ENCODE data around the gene CLEC4M.
"Not testable (repeated sequence)": the region's sequence is repeated elsewhere in the genome, so short reads cannot be mapped to it uniquely, and the experiment has no call there.

CLEC4M gene

DNA sequence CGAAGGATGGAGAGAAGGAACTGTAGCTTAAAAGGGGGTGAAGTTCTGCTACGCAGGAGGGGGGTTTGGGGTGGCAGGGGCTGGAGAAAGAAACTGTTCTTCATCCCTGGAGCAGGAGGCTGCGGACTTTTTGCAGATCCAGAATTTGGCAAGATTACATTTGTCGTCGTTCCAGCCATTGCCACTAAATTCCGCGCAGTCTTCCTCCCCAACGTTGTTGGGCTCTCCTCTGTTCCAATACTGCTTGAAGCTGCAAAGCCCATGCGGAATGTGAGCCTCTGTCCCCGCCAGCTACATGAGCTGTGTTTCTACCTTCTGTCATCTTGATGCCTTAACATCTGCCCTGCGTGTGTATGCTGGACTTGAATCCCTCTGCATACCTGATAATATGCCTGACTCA is 20.1 kb upstream of the CLEC4M start:
- DNase-seq: no peak

DNA sequence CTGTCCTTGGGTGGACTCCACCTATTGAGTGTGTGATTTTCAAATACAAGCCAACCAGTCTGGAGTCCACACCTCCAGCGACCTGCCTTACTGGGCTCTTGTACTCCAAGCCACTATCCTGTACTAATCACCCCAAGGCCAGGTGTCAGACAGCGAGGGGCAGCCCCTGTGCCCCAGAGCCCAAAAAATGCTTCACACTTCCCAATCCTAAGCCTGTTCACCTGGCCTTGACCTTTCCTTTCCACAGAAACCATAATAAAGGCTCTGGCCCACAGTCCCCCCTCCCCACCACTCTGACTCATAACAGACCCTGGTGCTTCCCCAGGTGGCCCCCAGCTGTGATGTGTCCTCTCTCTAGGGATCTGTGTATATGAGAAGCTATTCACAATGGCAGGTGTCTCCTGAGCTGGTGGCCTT is 19.6 kb upstream of the CLEC4M start:
- DNase-seq: no peak

DNA sequence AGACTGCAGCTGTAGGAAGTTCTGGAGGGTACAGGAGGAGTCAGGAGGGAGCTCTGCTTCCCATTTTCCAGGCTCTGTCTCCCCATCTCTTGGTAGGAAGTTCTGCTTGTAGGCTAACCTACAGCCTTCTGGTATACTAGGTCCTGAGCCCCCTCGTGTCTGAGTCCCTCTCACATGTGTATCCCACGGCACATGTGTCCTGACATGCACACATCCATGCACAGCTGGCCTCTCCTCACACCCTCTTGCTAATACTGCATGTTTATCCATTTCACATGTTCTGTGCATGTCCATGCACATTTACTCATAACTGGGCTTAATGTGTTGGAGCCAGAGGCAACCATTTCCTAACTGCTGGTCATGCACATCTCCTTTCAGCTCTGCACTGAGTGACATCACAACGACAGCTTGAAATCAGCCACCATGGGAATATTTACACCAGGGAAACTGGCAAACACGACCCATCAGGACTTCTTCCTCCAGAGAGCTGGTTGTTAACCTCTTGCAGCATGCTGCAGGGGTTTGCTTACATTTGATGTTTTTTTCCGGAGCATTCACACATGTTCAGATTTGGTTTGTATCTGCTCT is 18.8 kb upstream of the CLEC4M start:
- no peak for DNase-seq

DNA sequence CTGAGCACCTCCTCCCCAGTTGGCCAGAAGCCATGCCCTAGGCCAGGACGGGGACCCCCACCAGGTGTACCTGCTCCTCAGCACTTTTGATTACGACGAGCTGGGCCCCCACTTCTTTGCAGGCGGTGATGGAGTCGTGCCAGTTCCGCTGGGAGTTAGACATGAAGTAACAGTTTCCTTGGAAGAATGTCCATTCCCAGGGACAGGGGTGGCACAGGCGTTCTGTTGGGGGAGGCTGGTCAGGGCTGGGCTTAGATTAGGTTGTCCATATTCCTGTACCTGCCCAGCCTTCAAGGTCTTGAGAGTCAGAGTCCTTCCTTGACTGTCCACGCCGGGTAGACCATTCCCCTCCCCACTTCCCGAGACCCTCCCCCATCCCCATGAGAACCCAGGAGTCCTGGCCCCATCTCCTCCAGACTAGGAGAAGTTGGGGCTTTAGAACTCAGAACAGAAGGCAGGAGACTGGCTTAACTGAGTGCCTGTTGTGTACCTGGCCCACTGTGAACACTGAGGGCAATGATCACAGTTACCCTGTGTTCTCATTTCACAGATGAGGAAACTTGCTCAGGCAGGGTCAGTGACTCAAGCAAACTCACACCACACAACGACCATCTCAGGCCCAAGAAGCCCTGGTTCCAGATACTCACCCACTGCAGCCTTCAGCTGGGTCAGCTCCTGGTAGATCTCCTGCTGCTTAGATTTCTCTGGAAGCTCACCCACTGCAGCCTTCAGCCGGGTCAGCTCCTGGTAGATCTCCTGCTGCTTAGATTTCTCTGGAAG is 18.0 kb upstream of the CLEC4M start:
- no peak for DNase-seq

DNA sequence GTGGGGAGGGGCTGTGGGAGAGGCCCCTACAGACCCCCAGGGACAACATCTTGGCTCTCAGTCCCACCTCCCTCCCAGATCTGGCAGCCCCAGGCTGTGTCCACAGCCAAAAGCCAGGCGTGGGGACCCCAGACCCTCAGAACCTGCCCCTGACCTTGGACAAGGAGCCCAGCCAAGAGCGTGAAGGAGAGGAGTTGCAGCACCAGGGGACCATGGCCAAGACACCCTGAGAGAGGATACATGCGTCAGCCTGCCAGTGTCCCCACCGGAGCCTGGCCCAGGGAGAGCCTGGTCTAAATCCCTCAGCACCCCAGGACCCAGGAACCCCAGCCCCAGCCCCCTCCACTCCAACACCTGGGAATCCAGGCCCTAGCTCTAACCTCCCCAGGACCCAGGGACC is 16.7 kb upstream of the CLEC4M start:
- DNase-seq: not testable (repeated sequence)

DNA sequence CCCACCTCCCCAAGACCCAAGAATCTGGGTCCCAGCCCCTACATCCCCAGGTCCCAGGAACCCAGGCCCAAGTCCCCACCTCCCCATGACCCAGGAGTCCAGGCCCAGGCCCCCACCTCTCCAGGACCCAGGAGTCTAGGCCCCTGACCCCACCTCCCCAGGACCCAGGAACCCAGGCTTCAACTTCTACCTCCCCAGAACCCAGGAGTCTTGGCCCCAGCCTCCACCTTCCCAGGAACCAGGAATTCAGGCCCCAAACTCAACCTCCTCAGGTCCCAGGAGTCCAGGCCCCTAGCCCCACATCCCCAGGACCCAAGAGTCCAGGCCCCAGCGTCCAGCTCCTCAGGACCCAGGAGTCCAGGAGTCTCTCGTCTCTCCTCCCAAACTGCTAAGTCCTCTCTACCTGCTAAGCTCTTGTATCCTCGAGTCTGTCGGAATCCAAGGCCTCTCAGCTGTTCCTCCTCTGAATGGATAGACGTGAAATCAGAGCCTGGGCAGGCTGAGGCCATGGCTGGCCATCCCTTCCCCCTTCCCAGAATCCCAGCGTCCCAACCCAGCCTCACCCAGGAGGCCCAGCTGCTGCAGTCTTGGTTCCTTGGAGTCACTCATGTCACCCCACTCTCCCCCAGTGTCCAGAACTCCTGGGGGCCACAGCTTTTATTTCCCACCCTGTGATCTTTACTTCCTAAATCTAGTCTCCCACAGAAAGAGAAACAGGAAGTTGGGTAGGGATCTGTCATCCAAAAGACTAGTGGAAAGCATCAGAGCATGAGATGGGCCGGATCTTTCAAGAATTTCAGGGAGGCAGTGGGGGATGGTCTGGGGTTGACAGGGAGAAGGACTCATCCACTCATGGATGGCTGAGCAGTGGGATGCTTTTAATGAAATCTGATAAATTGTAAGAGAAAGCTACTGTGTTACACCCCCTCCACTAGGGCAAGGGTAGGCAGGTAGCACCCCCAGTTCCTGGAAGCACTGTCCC is 15.8 kb upstream of the CLEC4M start, which contains the start of gene CD209:
TSS of gene CD209 (minus strand) at position 632 of the 982 bp plus-strand sequence. CDS start at position 609, 23 bp downstream.
- DNase-seq: no peak

DNA sequence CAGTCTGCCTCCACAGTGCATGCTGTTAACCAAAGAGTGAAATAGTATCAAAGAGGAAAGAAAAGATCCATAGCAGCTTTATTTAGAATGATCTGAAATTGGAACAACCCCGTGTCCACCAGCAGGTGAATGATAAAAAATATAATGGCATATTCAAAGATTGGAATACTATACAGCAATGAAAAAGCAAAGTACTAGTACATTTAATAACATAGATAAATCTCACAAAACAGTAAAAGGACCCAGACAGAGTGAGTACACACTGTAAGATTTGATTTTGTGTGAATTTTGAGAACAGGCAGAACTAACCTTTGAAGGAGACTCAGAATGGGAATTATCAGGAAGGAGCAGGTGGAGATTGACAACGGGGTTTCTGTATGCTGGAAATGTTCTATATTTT is 14.9 kb upstream of the CLEC4M start:
- DNase-seq: no peak

DNA sequence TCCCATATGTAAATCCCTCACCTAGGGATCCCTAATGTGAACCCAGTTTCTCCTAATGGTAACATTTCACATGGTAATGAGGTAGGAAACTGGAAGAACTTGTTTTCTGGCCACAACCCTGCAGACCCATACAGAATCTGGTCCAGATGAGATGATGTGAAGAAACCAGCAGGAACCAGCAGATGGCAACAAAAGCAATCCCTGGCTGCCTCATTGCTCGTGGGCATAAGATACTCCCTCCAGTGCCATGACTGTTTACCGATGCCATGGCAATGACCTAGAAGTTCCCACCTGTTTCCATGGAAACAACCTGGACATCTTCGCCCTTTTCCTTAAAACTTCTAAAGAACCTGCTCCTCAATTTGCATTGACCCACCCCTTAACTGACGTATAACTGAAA is 14.3 kb upstream of the CLEC4M start:
- peak; percentile 14 for DNase-seq

DNA sequence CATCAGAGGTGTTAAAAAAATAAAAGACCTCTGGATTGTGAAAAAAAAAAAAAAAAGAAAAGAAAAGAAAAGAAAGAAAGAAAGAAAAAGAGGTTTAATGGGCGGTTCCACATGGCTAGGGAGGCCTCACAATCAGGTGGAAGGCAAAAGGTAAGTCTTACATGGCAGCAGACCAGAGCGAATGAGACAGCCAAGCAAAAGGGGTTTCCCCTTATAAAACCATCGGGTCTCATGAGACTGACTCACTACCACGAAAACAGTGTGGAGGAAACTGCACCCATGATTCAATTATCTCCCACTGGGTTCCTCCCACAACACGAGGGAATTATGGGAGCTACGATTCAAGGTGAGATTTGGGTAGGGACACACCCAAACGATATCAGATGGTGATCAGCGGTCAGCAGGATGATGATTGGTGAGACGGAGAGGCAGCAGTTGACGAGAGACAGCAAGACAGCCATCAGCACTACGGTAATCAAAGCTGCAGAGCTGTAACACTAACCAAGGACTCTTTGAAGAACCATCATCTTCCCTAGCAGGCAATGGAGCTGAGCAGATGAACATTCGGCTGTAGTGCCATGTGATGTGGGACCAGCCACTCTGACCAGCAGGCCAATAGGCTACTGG is 11.8 kb upstream of the CLEC4M start:
- no peak for DNase-seq

DNA sequence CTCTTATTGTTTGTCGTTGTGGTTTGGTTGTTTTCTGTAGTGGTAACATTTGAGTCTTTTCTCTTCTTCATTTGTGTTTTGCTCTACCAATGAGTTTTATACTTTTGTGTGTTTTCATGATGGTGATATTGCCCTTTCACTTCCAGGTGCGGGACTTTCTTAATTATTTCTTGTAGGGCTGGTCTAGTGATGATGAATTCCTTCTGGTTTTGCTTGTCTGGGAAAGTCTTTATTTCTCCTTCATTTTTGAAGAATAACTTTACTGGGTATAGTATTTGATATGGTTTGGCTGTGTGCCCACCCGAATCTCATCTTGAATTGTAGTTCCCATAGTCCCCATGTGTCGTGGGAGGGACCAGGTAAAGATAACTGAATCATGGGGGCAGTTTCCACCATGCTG is 6.8 kb upstream of the CLEC4M start:
- DNase-seq: no peak

DNA sequence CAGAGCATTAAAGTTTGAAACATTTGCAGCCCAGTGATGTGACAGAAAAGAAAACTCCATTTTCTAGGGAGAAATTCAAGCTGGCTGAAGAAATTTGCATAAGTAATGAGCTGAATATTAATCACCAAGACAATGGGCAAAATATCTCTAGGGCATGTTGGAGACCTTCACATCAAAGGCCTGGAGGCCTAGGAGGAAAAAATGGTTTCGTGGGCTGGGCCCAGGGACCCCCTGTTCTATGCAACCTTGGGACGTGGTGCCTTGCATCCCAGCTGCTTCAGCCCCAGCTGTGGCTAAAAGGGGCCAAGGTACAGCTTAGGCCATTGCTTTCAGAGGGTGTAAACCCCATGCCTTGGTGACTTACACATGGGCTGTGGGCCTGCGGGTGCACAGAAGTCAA is 5.7 kb upstream of the CLEC4M start:
- no peak for DNase-seq

DNA sequence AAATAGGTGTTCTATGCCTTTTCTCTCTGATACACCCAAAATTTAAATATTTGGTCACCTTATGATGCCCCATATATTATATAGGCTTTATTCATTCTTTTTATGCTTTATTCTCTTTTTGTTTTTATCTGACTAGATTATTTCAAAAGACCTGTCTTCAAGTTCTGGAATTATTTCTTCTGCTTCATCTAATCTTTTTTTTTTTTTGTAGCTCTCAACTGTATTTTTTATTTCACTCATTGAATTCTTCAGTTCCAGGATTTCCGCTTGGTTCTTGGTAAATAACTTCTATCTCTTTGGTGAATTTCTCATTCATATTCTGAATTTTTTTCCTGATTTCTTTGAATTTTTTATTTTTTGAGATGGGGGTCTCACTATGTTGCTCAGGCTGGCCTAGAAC is 3.9 kb upstream of the CLEC4M start:
- DNase-seq: no peak

DNA sequence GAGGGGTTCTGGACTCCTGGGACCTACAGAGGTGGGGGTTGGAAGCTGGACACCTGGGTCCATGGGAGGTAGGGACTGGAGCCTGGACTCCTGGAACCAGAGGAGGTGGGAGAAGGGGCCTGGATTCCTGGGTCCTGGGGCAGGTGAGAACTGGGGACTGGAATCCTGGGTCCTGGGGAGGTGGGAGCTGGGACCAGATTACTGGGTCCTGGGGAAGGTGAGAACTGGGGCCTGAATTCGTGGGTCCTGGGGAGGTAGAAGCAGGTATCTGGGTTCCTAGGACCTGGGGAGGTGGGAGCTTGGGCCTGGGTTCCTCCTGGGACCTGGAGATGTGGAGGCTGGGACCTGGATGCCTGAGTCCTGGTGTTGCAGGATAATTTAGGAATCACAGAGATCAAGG is 653 bp downstream of the CLEC4M start:
- no peak for DNase-seq

DNA sequence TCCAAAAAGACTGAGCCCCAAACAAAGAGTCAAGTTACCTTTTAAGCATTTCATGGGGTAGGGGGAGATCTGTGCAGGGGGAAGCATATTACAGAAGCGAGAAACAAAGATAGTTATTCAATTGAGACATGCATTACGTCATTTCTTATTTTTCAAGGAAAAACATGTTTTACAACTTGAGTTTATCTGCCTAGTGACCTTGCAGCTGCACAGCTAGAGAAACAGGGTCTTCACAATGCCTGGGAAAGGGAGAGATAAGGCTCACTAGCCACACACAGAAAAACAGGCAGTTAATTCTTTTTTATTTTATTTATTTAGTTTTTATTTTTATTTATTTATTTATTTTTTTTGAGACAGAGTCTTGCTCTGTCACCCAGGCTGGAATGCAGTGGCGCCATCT is 1.1 kb downstream of the CLEC4M start:
- DNase-seq: not testable (repeated sequence)

DNA sequence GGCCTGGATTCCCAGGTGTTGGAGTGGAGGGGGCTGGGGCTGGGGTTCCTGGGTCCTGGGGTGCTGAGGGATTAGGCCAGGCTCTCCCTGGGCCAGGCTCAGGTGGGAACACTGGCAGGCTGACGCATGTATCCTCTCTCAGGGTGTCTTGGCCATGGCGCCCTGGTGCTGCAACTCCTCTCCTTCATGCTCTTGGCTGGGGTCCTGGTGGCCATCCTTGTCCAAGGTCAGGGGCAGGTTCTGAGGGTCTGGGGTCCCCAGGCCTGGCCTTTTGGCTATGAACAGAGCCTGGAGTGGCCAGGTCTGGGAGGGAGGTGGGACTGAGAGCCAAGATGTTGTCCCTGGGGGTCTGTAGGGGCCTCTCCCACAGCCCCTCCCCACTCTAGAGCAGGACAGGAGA is 2.0 kb downstream of the CLEC4M start:
- not testable (repeated sequence) for DNase-seq

DNA sequence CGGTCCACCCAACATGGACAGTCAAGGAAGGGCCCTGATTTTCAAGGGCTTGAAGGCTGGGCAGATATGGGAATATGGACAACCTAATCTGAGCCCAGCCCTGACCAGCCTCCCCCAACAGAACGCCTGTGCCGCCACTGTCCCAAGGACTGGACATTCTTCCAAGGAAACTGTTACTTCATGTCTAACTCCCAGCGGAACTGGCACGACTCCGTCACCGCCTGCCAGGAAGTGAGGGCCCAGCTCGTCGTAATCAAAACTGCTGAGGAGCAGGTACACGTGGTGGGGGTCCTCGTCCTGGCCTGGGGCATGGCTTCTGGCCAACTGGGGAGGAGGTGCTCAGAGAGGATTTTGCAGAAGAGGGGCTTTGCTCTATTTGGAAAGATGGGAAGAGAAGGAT is 3.5 kb downstream of the CLEC4M start:
- no peak for DNase-seq

DNA sequence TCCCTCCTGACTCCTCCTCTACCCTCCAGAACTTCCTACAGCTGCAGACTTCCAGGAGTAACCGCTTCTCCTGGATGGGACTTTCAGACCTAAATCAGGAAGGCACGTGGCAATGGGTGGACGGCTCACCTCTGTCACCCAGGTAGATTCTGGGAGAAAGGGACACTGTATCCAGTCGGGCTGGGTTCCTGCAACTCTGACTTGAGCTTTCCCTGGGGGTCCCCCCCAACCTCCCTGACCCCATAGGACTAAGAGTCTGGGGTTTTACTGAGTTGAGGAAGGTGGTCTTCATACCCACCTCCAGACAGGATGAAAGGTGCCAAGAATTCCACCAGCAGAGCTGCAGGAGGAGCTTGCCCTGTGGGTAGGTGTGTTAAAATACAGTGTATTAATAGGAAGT is 4.4 kb downstream of the CLEC4M start:
- DNase-seq: no peak

DNA sequence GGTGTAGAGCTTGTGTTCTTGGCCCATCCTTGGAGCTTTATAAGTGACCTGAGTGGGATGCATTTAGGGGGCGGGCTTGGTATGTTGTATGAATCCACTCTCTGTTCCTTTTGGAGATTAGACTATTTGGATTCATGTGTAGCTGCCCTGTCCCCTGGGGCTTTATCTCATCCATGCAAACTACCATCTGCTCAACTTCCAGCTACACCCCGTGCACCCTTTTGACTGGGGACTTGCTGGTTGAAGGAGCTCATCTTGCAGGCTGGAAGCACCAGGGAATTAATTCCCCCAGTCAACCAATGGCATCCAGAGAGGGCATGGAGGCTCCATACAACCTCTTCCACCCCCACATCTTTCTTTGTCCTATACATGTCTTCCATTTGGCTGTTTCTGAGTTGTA is 6.1 kb downstream of the CLEC4M start:
- no peak for DNase-seq

DNA sequence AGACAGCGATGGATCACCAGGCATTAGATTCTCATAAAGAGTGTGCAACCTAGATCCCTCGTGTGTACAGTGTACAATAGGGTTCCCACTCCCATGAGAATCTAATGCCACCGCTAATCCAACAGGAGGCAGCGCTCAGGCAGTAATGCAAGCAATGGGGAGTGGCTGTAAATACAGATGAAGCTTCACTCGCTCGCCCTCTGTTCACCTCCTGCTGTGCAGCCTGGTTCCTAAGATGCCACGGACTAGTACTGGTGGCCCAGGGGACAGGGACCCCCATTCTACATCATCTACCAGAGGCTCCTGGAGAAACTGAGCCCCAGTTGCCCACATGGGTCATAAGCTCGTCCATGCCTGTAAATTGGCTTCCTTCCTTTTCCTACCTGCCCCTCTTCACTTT is 8.0 kb downstream of the CLEC4M start:
- no peak for DNase-seq

DNA sequence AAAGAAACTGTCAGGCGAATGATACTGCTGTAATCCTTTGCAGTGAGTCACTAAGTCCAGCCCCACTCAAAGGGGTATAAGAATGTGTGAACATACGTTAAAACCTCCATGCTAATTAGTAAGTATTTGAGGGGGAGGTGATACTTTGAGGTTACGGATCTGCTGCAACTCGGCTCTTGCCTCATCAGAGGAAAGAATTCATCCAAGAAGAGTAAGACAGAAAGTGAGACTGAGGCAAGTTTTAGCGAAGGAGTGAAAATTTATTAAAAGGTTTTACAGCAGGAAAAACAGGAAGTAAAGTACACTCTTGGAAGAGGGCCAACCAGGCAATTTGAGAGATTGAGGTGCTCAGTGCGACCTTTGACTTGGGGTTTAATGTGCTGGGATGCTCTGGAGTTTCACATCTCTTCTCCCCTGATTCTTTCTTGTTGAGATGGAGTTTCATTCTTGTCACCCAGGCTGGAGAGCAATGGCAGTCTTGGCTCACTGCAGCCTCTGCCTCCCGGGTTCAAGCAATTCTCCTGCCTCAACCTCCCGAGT is 9.8 kb downstream of the CLEC4M start:
- peak; percentile 9 for DNase-seq

DNA sequence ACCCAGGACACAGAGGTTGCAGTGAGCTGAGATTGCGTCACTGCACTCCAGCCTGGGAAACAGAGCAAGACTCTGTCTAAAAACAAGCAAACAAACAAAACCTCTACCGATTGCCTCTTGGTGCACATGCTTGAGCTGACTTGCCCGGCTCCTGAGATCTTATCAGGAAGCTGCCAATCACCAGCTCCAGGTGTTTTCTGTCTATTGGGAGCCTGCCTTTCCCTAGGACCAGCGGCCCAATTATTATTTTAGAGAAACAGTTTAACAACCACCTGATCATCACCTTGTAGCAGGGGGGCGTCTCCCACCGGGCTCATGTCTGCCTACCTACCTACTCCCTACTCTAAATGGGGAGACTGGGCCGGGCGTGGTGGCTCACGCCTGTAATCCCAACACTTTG is 10.8 kb downstream of the CLEC4M start:
- no peak for DNase-seq

DNA sequence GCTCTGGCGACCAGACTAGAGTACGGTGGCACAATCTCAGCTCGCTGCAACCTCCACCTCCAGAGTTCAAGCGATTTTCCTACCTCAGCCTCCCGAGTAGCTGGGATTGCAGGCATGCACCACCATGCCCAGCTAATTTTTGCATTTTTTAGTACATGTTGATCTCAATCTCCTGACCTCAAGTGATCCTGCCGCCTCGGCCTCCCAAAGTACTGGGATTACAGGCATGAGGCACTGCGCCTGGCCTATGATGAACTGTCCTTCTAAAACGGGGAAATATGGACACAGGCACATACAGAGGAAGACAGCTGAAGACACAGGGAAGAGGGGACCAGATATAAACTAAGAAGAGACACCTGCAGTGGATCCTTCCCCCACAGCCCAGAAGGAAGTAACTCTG is 12.7 kb downstream of the CLEC4M start:
- no peak for DNase-seq

DNA sequence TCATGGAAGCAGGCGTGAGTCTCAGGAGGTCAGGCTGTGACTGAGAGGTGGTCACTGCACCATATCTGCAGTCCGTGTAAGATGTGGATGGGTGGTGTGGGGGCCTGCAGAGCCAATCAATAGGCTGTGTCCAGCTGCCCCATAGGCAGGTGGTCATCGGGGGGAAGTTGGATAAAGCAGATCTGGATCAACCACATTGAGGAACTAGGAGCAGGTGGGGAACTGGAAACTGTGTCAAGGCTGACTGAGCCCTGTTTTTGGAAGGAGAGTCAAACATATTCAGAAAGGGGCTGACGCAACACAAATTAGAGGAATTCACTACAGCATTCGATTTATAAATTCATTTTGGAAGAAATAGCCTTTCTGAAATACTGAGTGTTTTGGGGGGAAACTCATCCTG is 15.0 kb downstream of the CLEC4M start:
- DNase-seq: no peak
